Activated CD8-positive, alpha-beta memory T cell treated with anti-CD3 and anti-CD28 coated beads, Interleukin-2, amount 50 U/mL, for 1 hour (primary cell): Measurements from ENCODE around the gene AKAP9.
"Not testable (repeated sequence)": the region's sequence is repeated elsewhere in the genome, so short reads cannot be mapped to it uniquely, and the experiment has no call there.

ENCODE experiments used
- DNase-seq: peaks from one replicate; pipeline ENCODE4 v3.0.0-alpha.2; 2020; ENCODE audit errors: extremely low read depth

Gene AKAP9

DNA sequence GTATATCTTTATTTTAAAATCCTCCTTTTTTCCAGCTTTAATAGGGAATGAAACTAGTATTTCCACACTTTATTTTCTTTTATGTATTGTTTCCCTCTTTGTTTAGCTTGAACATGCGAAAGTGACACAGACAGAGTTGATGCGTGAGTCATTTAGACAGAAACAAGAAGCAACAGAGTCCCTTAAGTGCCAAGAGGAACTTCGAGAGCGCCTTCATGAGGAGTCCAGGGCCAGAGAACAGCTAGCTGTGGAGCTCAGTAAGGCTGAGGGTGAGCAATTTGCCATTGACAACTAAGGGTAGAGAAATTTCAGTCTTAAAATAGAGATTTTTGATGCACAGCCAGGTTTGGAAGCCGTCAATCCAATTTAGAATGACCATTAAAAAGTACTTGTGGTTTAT, 120.5 kb downstream of the AKAP9 start:
- DNase-seq: no peak

DNA sequence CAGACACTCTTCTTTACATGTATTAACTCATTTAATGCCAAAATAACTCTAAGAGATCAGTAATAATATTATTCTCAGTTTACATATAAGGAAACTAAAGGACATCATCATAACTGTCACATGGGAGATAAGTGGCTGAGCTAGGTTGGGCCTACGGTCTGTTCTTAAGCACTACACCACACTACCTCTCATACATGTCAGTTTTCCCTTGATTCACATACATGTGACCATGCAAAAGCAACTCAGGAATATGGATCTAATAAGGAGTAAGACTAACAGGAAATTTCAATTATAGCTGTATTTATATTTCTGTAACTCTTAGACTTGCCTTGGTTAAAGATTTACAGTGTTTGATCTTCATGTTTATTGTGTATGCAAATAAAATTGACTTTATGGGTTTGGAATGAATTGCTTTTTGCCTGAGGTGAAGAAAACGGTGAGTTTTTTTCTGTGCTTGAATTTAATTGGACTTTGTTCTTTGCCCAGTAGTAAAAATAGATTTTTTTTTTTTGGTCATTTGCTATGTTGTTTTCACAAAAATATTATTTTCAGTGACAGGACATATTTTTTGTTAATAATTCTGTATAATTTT, 123.9 kb downstream of the AKAP9 start:
- no peak for DNase-seq

DNA sequence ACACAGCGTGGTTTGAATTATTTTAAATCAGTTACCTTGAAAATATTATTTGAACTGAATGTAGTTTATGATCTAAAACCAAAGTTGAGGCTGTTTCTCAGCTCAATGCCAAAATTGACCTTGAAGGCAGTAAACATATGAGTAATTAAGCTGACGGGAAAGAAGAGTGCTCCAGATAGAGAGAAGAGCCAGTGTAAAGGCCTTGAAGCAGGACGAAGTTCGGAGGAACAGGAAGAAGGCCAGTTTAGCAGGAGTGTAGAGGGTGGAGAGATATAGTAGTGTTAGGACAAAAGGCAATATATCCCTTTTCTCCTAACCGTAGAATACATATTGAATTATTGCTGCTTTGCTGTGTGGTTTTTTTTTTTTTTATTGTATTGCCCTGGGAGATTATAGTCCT, 130.4 kb downstream of the AKAP9 start:
- DNase-seq: no peak

DNA sequence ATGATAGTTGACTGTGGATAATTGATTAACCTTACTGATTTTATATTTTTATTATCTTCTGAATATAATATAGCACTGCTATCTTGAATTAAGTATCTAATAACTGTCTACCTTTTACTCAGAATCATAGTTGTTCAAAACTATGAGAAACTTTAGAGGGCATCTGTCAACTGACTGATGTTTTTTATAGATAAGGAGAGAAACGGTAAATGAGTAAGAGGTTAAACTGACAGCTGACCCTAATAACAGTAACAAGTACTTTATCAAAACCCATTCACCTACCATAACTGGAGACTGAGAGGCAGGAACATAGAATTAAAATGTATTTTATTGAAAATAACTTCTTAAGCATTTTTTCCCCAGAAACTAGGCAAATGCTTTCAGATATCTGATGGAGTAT, 131.5 kb downstream of the AKAP9 start:
- DNase-seq: no peak

DNA sequence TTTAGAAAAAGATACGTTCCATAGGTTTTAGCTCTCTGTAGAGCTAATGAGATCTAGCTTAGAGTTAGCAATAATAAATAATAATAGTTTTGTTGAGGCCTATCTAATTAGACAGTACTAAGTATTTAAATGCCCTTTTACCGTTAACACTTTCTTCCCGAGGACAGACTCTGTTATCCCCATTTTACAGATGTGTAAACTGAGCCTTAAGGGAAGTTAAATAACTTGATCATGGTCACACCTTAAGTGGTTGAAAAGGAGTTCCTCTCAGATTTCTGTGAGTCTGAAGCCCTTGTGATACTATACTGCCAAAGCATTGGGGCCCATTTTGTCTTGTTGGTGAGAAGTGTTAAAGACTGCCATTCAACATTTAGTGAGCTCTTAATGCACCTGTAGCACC, 132.0 kb downstream of the AKAP9 start:
- DNase-seq: no peak

DNA sequence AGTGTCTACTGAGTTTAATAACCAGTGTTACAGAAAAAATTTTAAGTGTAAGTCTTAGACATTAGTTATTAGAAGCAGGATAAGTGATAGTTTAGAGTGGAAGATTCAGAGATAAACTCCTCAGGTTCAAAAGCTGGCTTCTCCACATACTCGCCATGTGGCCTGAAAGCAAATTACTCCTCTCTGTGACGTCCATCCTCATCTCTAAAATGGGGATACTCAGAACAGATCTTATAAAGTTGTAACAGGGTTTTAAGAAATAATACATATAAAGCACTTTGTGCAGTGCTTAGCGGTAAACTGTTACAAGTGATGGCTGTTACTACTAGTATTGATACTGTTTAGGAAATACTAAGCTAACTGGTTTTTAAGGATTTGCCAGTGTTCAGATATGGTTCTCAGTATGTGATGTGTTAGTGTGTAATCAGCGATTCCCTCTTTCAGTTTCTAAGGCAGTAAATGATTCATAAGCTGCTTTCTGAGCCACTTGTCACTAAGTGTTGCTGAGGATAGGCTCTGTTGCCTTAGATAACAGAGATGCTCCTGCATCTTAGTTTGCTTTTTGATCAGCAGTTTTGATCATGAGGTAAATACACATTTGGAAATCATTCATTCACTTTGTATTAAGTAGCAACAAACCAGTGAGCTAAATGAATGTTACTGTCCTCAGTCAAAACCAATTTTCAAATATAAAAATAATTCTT, 134.9 kb downstream of the AKAP9 start:
- DNase-seq: no peak

DNA sequence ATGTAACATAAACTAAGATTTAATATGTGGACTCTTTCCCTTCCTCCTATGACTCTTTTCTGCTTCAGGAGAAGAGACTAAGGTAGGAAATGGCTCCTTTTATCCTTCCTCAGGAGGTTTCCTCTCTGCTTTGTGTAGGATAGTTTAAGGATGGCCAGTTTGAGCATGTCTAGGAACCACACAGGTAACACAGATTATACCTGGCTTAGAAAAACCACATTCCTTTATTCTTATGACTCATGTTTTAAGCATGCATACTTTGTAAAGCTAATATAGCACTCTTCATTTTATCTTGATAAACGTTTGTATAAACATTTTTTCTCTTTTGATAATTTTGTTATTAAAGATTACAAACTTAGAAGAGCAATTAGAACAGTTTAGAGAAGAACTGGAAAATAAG, 135.8 kb downstream of the AKAP9 start:
- no peak for DNase-seq

DNA sequence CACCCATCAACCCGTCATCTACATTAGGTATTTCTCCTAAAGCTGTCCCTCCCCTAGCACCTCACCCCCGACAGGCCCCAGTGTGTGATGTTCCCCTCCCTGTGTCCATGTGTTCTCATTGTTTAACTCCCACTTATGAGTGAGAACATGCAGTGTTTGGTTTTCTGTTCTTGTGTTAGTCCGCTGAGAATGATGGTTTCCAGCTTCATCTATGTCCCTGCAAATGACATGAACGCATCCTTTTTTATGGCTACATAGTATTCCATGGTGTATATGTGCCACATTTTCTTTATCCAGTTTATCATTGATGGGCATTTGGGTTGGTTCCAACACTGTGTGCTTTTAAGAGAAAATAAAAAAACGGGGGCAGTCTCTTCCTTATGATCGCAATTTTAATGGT, 143.3 kb downstream of the AKAP9 start:
- not testable (repeated sequence) for DNase-seq

DNA sequence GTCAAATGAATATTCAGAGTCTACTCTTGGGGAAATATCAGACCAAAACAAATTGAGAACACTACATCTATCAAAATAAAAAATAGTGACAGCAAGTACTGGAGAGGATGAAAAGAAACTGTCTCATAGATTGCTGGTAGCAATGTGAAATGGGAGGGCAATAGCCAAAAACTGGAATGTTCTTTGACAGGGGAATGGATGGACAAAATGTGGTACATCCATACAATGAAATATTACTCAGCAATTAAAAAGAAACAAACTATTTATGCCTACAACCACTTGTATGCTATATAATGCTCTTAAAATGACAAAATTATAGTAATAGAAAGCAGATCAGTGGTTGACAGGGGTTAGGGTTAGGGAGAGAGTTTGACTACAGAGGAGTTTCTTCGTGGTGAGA, 147.6 kb downstream of the AKAP9 start:
- DNase-seq: no peak

DNA sequence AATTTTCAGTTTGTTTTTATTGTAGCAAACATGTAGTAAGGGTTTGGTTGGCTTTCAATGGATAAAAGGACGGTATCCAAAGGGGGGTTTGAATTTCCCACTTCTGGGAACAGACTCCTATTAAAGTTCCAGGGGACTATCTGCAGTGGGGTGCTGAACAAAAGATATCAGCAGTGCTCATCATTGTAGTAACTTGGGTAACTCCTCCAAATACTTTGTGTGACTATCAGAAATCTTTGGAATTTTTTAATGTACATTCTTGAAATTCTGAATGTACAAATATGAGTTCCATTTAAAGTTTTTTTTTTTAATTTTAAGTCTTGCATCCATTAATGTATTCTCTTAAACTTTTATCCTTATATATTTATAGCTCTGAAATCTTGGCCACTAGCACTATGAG, 151.5 kb downstream of the AKAP9 start:
- DNase-seq: no peak

DNA sequence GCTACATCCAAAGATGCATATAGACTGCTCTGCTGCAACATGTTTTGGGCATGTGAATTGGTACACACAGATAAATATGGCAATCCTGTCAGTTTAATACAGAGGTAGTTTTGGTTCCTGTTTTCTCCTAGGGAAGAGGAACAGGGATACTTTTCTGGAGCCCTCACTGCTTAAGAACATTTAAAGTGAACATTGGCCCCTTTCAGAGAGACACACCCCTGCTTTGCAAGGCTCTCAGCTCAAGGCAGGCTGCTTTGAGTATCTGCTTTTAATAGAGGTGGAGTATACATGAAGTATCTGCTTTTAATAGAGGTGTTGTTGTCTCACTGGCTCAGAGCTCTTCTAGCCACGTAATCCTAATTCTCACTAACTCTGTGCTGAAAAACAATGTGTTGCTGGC, 154.7 kb downstream of the AKAP9 start:
- DNase-seq: no peak

DNA sequence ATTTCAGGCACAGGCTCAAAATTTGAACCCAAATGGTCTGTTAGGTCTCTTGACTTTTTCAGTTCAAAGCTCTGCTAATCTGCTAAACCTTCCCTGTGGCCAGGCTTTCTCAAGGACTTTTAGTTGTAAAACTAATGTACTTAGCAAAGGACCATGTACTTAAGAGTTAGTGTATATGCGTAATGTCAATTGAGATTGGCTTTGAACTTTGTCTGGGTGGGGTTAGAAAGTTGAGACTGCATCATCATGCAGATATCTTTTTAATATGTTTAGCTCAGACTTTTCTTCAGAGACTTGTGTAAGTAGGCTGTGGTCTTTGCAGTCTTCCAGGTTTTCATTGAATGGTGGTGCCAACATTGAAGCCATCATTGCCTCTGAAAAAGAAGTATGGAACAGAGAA, 159.9 kb downstream of the AKAP9 start:
- DNase-seq: no peak

DNA sequence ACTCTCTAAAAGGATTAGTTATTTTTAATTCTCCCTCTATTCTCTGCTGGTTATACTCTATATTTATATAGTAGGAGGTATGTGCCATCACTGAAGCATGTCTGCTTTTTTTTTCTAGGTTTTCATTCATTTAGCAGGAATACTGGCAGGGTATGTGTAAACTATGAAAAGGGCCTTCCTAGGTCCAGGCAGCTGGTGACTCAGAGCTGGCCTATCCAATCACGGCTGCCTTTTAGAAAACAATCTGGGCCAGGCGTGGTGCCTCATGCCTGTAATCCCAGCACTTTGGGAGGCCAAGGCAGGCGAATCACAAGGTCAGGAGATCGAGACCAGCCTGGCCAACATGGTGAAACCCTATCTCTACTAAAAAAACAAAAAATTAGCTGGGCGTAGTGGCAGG, 162.2 kb downstream of the AKAP9 start:
- not testable (repeated sequence) for DNase-seq

DNA sequence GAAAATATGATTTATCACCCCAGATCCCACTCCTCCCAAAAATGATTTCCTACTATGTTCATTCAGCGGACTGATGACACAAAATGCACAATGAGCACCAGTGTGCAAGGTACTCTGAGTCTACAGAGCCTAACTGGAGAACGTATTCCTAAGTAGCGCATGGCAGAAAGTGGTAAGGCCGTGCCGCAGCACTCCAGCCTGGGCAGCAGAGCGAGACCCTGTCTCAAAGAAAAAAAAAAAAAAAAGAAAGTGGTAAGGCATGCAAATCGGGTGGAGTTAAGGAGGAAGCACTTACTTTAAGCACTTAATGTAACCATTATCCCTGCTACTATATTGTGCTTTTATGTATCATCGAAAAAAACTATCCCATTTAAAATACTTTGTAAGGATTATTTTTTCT, 168.2 kb downstream of the AKAP9 start:
- DNase-seq: no peak

DNA sequence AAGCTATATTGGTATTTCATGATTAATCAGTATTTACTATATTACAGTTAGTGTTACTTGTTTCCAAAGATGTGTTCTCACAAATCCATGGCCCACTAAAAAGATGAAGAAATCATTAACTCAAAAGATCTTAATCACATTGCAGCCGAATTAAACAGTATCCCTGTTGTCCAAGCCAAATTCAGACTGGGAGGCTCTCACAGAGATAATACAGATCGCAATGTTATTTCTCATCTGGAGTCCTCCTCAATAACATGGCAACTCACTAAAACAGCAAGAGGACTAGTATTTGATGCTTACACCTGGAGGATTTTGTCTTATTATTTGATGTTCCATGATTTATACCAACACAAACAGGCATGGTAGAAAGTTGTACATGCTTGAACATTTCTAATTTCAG, 170.2 kb downstream of the AKAP9 start:
- DNase-seq: no peak

DNA sequence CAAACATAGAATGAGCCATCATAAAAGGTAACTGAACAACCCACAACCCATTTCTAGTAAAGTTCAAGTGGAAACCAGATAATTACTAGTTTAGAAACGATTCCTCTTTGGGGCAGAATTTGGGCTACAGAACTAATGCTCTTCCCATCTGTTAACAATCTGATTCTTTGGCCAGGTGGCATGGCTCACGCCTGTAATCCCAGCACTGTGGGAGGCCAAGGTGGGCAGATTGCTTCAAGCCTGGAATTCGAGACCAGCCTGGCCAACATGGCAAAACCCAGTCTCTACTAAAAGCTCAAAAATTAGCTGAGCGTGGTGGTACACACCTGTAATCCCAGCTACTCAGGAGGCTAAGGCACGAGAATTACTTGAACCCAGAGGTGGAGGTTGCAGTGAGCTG, 175.2 kb downstream of the AKAP9 start:
- DNase-seq: no peak

DNA sequence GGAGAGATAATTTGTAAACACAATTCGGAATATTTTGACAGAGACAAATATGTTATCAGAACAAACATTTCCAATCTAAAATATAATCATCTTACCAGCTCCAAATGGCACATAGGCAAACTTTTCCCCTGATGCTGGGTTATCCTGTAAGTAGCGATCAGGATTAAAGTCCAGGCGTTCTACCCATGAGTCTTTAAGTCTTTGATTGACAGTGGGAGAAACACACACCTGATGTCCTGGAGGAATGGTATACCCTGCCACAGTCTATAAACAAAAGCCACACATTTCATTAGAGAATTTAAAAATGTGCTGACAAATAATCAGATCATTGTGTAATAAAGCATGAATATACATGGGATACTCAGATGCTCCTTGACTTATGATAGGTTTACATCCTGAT, 176.3 kb downstream of the AKAP9 start:
- DNase-seq: no peak

DNA sequence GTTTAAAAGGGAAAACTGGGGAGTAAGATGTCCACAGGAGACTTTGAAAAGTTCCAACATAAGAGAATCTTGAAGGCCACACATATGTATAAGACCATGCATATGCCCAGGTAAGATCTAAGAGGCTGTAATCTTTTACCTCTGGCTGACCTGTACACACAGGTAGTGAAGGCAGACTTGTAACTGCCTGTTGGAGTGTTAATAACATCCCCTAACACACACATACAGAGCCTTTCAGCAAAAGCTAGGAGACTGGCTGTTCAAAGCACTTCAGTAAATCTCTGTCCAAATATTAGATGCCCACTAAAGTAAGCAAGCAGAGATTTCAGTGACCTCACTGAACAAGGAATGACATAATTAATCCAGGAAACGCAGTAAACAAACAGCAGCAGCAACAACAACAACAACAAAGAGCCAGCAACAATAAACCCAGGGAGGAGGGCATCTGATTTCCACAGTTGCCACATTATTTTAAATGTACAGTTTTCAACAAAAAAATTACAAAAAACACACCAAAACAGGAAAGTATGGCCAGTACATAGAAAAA, 178.6 kb downstream of the AKAP9 start:
- no peak for DNase-seq

DNA sequence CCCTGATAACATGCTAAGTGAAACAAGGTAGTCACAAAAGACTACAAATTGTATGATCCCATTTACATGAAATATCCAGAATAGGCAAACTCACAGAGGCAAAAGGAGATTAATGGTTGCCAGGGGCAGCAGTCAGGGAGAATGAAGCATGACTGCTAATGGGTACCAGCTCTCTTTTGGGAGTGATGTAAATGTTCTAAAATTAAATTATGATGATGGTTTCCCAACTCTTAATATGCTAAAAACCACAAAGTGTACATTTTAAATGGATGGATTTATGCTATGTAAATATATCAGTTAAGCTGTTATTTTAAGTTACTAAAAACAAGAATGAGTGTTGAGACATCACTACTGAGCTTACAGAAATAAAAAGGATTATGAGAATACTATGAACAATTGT, 181.0 kb downstream of the AKAP9 start:
- no peak for DNase-seq

DNA sequence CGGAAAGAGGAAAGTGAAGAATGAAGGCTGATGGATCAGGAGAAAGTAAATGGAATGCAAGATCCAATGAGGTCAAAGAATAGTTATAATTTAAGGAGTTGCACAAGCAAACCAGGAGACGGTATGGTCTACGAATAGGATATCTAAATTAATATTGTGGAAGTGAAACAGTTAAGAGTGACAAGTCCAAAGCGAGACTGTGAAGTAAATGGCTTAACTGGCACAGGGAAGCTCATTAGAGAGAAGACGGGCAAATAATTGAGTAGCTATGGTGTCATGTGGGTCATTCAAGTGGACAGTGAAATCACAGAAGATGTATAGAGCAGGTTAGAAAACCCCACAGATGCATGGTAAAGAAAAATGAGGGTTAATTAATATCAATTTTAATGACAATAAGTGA, 190.4 kb downstream of the AKAP9 start:
- DNase-seq: no peak

DNA sequence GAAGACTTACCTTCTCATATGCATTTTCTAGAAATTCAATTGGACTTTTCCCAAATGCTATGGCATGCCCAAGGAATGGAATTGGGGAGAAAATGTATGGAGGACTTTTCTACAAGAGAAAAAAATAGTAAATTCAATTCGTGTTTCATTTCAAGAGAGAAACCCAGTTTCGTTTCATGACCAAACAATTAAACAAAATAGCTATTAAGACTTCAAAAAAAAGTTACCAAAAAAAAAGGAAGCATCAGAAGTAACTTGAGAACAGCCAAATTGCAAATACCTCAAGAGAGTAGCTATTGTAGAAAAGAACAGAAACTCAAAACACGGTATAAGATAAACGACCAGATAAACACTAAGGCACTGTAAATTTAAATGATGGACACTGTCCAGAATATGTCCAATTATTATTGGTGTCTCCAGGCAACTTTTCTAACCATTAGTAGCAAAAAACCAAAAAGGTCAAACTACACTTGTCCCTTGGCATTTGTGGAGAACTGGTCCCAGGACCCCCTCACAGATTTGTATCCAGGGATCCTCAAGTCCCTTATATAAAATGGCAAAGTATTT, 191.2 kb downstream of the AKAP9 start:
- no peak for DNase-seq

DNA sequence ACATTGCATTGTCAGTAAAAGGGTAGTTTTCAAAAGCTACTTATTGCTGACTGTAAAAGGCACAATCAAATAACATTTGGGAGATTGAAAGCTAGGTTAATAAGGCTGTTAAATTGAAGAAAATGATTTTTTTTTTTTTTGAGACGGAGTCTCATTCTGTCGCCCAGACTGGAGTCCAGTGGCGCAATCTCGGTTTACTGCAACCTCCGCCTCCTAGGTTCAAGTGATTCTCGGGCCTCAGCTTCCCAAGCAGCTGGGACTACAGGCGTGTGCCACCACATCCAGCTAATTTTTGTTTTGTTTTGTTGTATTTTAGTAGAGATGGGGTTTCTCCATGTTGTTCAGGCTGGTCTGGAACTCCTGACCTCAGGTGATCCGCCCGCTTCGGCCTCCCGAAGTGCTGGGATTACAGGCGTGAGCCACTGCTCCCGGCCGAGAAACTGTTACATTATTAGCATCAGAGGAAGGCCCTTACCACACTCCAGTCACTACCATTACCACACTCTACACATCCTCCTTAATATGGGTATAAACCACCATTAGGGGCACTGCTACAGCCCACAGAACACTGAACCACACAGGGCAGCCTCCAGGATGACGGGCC, 192.6 kb downstream of the AKAP9 start:
- no peak for DNase-seq

DNA sequence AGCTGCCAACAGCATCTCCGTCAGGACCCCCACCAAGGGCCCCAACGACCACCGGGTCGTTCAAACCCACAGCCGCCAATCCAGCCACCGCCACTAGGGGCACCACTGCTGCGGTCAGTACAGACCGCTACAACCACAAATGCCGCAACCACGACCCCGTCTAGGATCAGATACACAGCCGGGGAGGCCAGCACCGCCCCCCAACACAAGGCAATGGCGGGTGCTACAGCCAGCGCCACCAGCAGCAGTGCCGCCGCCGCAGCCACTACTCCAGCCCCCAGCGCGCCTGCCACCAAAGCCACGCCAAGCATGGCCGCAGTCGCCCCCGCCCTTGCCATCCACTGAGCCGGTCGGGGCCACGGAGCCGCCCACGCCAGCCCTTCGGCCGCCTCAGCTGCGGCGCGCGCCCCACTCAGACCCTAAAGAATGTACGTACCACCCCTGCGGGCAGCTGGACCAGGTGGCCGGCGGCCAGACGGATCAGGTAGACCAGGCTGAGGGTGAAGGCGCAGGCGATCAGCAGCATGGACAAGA, 193.1 kb downstream of the AKAP9 start:
- DNase-seq: peak; percentile 17
